Kidney (tissue), 14 donors: Measurements from ENCODE around the gene SEZ6L. TPM values are rescaled to one million over a fixed set of nuclear protein-coding genes. Genes with fewer than 3 reads are reported as not detected.

Experiments used
- DNase-seq, 5 donors: peaks; one replicate each; pipeline ENCODE4 v3.0.0-alpha.2; 2013 to 2020
- FAIRE-seq: peaks from 2 replicates; lab custom pipeline; 2012; peaks lifted over from hg19 to GRCh38; lab: Jason Lieb, UNC
- H3K27ac ChIP-seq, 2 donors: one replicate each; pipeline ENCODE4 v1.7.0; 2013; ENCODE audit warnings: low read depth in 2 of 2, low read length in 2 of 2, inconsistent platforms in 1 of 2
- H3K27me3 ChIP-seq: one replicate; pipeline ENCODE4 v1.7.1; 2013; ENCODE audit warnings: low read length, inconsistent platforms; ENCODE audit not compliant: control insufficient read depth, insufficient read depth
- H3K36me3 ChIP-seq, 3 donors: one replicate each; pipeline versions ENCODE4 v1.7.0 to v1.7.1; 2013; ENCODE audit warnings: low read length in 3 of 3, control low read depth in 1 of 3, inconsistent platforms in 1 of 3; ENCODE audit not compliant: insufficient read depth in 3 of 3, control insufficient read depth in 2 of 3
- H3K4me1 ChIP-seq, 3 donors: one replicate each; pipeline versions ENCODE4 v1.7.0 to v1.7.1; 2013; ENCODE audit warnings: low read length in 3 of 3, inconsistent platforms in 1 of 3, low read depth in 1 of 3; ENCODE audit not compliant: control insufficient read depth in 2 of 3, insufficient read depth in 2 of 3
- H3K4me3 ChIP-seq, 3 donors: one replicate each; pipeline versions ENCODE4 v1.7.0 to v1.8.1; 2013; ENCODE audit warnings: low read length in 3 of 3, control low read depth in 1 of 3, inconsistent platforms in 1 of 3
- H3K9ac ChIP-seq, 3 donors: one replicate each; pipeline versions ENCODE4 v1.7.0 to v1.7.1; 2013; ENCODE audit warnings: low read length in 3 of 3, control low read depth in 1 of 3, inconsistent platforms in 1 of 3
- H3K9me3 ChIP-seq, 3 donors: one replicate each; pipeline versions ENCODE4 v1.7.0 to v1.7.1; 2013; ENCODE audit warnings: low read length in 3 of 3, control low read depth in 1 of 3, inconsistent platforms in 1 of 3; ENCODE audit not compliant: control insufficient read depth in 2 of 3, insufficient read depth in 1 of 3
- intact Hi-C: fragments of 100-400 bp; cut with DNase I; formaldehyde crosslinking; loops from one replicate; pipeline ENCODE4 v1.11.1; 2022
- polyA plus RNA-seq: library from polyadenylated mRNA; stranded (reverse); fragments of 350-450 nt; fragmentation: Illumina TruSeq; extraction: RNeasy Lipid Tissue Mini Kit (QIAGEN cat#74804); gene quantifications from one replicate; pipeline ENCODE4 v1.2.3, GENCODE V29; 2014; ENCODE audit warnings: low read depth, low replicate concordance; ENCODE audit not compliant: insufficient read depth
- total RNA-seq: library from RNA; stranded (reverse); fragmentation: NEBNext Ultra II Directional; extraction: Animal tissue kit (Norgen Biotek cat#: 25700); gene quantifications from one replicate; pipeline ENCODE4 v1.2.1, GENCODE V29; 2021
- TF ChIP-seq, protein P1 (sequence below): IDR thresholded peaks from 3 replicates; pipeline ENCODE4 v1.5.1; 2012; ENCODE audit warnings: mild to moderate bottlenecking, moderate library complexity, borderline replicate concordance; ENCODE audit not compliant: insufficient read depth; ENCODE audit errors: extremely low read depth
- donor health status: control.
- donor health status: control.
- donor health status: control.
- donor health status: control.
- donor health status: control.
- donor health status: DM: yes; HTN: yes; CAD: no.
- donor health status: Normal renal cell carcinoma (clear cell type).

The SEZ6L gene
- total and polyA plus RNA-seq, 2 donors from 2014 or later = 0.09 to 0.19 TPM

GRCh38 chr22:26170795-26171580 lies 1.7 kb downstream of the SEZ6L start:
- H3K36me3 ChIP-seq = no peaks in the 10 kb centered on the region
- intact Hi-C loops = no loop called here
- TF ChIP-seq, protein P1, sequence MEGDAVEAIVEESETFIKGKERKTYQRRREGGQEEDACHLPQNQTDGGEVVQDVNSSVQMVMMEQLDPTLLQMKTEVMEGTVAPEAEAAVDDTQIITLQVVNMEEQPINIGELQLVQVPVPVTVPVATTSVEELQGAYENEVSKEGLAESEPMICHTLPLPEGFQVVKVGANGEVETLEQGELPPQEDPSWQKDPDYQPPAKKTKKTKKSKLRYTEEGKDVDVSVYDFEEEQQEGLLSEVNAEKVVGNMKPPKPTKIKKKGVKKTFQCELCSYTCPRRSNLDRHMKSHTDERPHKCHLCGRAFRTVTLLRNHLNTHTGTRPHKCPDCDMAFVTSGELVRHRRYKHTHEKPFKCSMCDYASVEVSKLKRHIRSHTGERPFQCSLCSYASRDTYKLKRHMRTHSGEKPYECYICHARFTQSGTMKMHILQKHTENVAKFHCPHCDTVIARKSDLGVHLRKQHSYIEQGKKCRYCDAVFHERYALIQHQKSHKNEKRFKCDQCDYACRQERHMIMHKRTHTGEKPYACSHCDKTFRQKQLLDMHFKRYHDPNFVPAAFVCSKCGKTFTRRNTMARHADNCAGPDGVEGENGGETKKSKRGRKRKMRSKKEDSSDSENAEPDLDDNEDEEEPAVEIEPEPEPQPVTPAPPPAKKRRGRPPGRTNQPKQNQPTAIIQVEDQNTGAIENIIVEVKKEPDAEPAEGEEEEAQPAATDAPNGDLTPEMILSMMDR = no peak
- H3K27ac ChIP-seq = no peak overlapping the region
- DNase-seq = peak in 4 of 5 donors; percentile 56 to 68 (median 66)
- H3K9ac ChIP-seq = no peak overlapping the region
- no peak overlapping the region for H3K4me3 ChIP-seq
- H3K27me3 ChIP-seq = peaks cover 22% of the 10 kb centered on the region
- no peaks in the 10 kb centered on the region for H3K9me3 ChIP-seq
- no peak for FAIRE-seq
- peaks cover 0 to 4% (median 0%) of the 10 kb centered on the region in 3 donors for H3K4me1 ChIP-seq

- H3K9ac ChIP-seq = no peak overlapping the region
- H3K36me3 ChIP-seq = no peaks in the 10 kb centered on the region
- H3K9me3 ChIP-seq = no peaks in the 10 kb centered on the region
- peaks cover 22% of the 10 kb centered on the region for H3K27me3 ChIP-seq
- no peak for FAIRE-seq
- H3K4me1 ChIP-seq = peaks cover 0 to 4% (median 0%) of the 10 kb centered on the region in 3 donors
- intact Hi-C loops = no loop called here
- no peak overlapping the region for H3K27ac ChIP-seq
- no peak overlapping the region for H3K4me3 ChIP-seq
- peak in 4 of 5 donors; percentile 23 to 42 (median 29) for DNase-seq
- TF ChIP-seq, protein P1 = peak; percentile 45
Measured at GRCh38 chr22:26172389-26172990, 3.2 kb downstream of the SEZ6L start.

GRCh38 chr22:26174280-26174679 lies 5.0 kb downstream of the SEZ6L start:
- Histone ChIP-seq H3K4me1 (peaks cover 0 to 4% (median 0%) of the 10 kb centered on the region in 3 donors), H3K9ac (no peak overlapping the region), H3K9me3 (no peaks in the 10 kb centered on the region), H3K36me3 (no peaks in the 10 kb centered on the region), H3K27ac (no peak overlapping the region), H3K27me3 (peaks cover 18% of the 10 kb centered on the region), H3K4me3 (no peak overlapping the region)
- peak in 1 of 5 donors; percentile 33 for DNase-seq
- TF ChIP-seq, protein P1 = no peak
- intact Hi-C loops = no loop called here
- FAIRE-seq = no peak
